Measurements from ENCODE around the gene LILRB4.
"Not testable (repeated sequence)": the region's sequence is repeated elsewhere in the genome, so short reads cannot be mapped to it uniquely, and the experiment has no call there.

LILRB4 gene

GRCh38 chr19:54653181-54653809 is 9.5 kb upstream of the LILRB4 start:
- DNase-seq, result no peak

- DNase-seq, result no peak
Observed at GRCh38 chr19:54654447-54655321, 8.1 kb upstream of the LILRB4 start.

- DNase-seq, result no peak
Observed at GRCh38 chr19:54659300-54659699, 3.5 kb upstream of the LILRB4 start.

GRCh38 chr19:54660306-54660705 is 2.5 kb upstream of the LILRB4 start:
- no peak for DNase-seq

- no peak for DNase-seq
Observed at GRCh38 chr19:54660964-54661363, 1.8 kb upstream of the LILRB4 start.

GRCh38 chr19:54661846-54662481 is 821 bp upstream of the LILRB4 start:
- no peak for DNase-seq

- no peak for DNase-seq
Observed at GRCh38 chr19:54665530-54665929, 2.7 kb downstream of the LILRB4 start.

GRCh38 chr19:54667217-54667616 is 4.4 kb downstream of the LILRB4 start:
- no peak for DNase-seq

- no peak for DNase-seq
Observed at GRCh38 chr19:54668353-54668752, 5.6 kb downstream of the LILRB4 start.

- DNase-seq, result no peak
Observed at GRCh38 chr19:54670576-54671357, 8.0 kb downstream of the LILRB4 start.

GRCh38 chr19:54673222-54673621 is 10.4 kb downstream of the LILRB4 start:
- DNase-seq, result no peak

- DNase-seq, result no peak
Observed at GRCh38 chr19:54674021-54674617, 11.3 kb downstream of the LILRB4 start.

GRCh38 chr19:54676210-54676834 is 13.5 kb downstream of the LILRB4 start:
- not testable (repeated sequence) for DNase-seq

GRCh38 chr19:54677217-54677616 is 14.4 kb downstream of the LILRB4 start:
- DNase-seq, result no peak

- not testable (repeated sequence) for DNase-seq
Observed at GRCh38 chr19:54681596-54681995, 18.8 kb downstream of the LILRB4 start.

GRCh38 chr19:54682306-54682856 is 19.6 kb downstream of the LILRB4 start:
- no peak for DNase-seq

GRCh38 chr19:54684527-54684926 is 21.7 kb downstream of the LILRB4 start:
- DNase-seq, result no peak

- DNase-seq, result no peak
Observed at GRCh38 chr19:54691582-54692297, 29.0 kb downstream of the LILRB4 start.

- DNase-seq, result no peak
Observed at GRCh38 chr19:54692298-54692615, 29.5 kb downstream of the LILRB4 start.

- no peak for DNase-seq
Observed at GRCh38 chr19:54694648-54695047, 31.9 kb downstream of the LILRB4 start.

GRCh38 chr19:54696117-54696548 is 33.3 kb downstream of the LILRB4 start:
- no peak for DNase-seq

Data from activated T-cell treated with anti-CD3 and anti-CD28 coated beads, Interleukin-2, amount 50 U/mL, for 48 hours (primary cell).